Testis (tissue), 5 donors: ENCODE results near the gene RAB7A. TPM values are rescaled to one million over a fixed set of nuclear protein-coding genes. Genes with fewer than 3 reads are reported as not detected.

ENCODE experiments used
- DNase-seq: peaks from one replicate; pipeline ENCODE4 v3.0.0-alpha.2; 2019
- H3K27ac ChIP-seq, 2 donors: fragments of 200-600 bp; sonication (generic); one replicate each; pipeline ENCODE4 v1.5.1; 2019
- H3K27me3 ChIP-seq: fragments of 200-600 bp; sonication (generic); one replicate; pipeline ENCODE4 v1.5.1; 2019
- H3K36me3 ChIP-seq: fragments of 200-600 bp; sonication (generic); one replicate; pipeline ENCODE4 v1.5.1; 2017; ENCODE audit warnings: low read depth; ENCODE audit errors: missing control alignments
- H3K4me1 ChIP-seq: fragments of 200-600 bp; sonication (generic); one replicate; pipeline ENCODE4 v1.5.1; 2019
- H3K4me3 ChIP-seq, 2 donors: fragments of 200-600 bp; sonication (generic); one replicate each; pipeline ENCODE4 v1.5.1; 2017 to 2019
- H3K9me3 ChIP-seq: fragments of 200-600 bp; sonication (generic); one replicate; pipeline ENCODE4 v1.5.1; 2017
- CTCF ChIP-seq, 3 experiments: fragments of 450-650 bp in 2 of 3; fragments of 200-600 bp in 1 of 3; sonication (generic) in 1 of 3; IDR thresholded peaks; one replicate each; pipeline ENCODE4 v1.5.1; 2016 to 2019; ENCODE audit warnings: antibody characterized with exemption in 3 of 3, mild to moderate bottlenecking in 2 of 3, moderate library complexity in 1 of 3
- POLR2A ChIP-seq: fragments of 450-650 bp; IDR thresholded peaks from one replicate; pipeline ENCODE4 v1.6.1; 2017; ENCODE audit warnings: antibody characterized with exemption, mild to moderate bottlenecking, moderate library complexity
- WGBS, 2 donors: methylation state at CpG; one replicate each; pipeline ENCODE4 v1.1.5; 2018; 5-methylcytosine and 5-hydroxymethylcytosine counted together
- intact Hi-C: fragments of 100-400 bp; cut with DNase I; formaldehyde crosslinking; loops from one replicate; pipeline ENCODE4 v1.15.1; 2023; ENCODE audit warnings: low total_unique reads
- long read RNA-seq, 2 donors: transcript quantifications; one replicate each; lab custom pipeline, GENCODE V29; 2026
- polyA plus RNA-seq: library from polyadenylated mRNA; stranded (reverse); fragments of 350-450 nt; fragmentation: Illumina TruSeq; extraction: RNeasy Lipid Tissue Mini Kit (QIAGEN cat#74804); gene quantifications from one replicate; pipeline ENCODE4 v1.2.3, GENCODE V29; 2014; ENCODE audit warnings: low read depth, low replicate concordance; ENCODE audit not compliant: insufficient read depth
- total RNA-seq, 2 donors: library from RNA; depleted of rRNA; stranded (reverse); fragments of >200 nt; gene quantifications; one replicate each; pipeline ENCODE4 v1.2.3, GENCODE V29; 2016

Gene RAB7A
- total RNA-seq: 100 to 1,000 TPM; 148 to 150 TPM
- 152 TPM for polyA plus RNA-seq
- long read RNA-seq, donor 1, transcript RAB7A-201 (6 exons, 2,244 nt): major isoform, 98 of 225 reads
- long read RNA-seq, donor 1, partial matches to known transcripts: 126 of 225 reads
- long read RNA-seq, donor 1, other reads (novel, unspliced or antisense): 0 of 225 reads
- long read RNA-seq, donor 2, transcript RAB7A-201 (6 exons, 2,244 nt): major isoform, 68 of 94 reads
- long read RNA-seq, donor 2, partial matches to known transcripts: 24 of 94 reads
- long read RNA-seq, donor 2, other reads (novel, unspliced or antisense): 0 of 94 reads

- Histone ChIP-seq H3K4me1 (peaks cover 27% of the 10 kb centered on the region), H3K36me3 (no peaks in the 10 kb centered on the region), H3K4me3 (peak within 1 kb of the TSS; percentile 99 to 100), H3K27ac (peak within 1 kb of the TSS; percentile 99), H3K9me3 (no peaks in the 10 kb centered on the region), H3K27me3 (no peaks in the 10 kb centered on the region)
- WGBS, 2 donors: 0 to 1% methylated on average over 35 to 61 of the region's 93 CpGs
- peak in 1 of 3 experiments; percentile 2 for TF ChIP-seq CTCF (IDR thresholded peaks at IDR 0.05)
- TF ChIP-seq POLR2A: peak; percentile 93
- DNase-seq: peak; percentile 99
- intact Hi-C loops: no loop called here
These were observed at the start of gene RAB7A for GRCh38 chr3:128726023-128727016. Gene RAB7A (plus strand): TSS chr3:128726183. CDS start chr3:128795368, 69,185 bp downstream.

GRCh38 chr3:128679338-128679737 is 46.6 kb upstream of the RAB7A start:
- DNase-seq: no peak
- 77 to 83% methylated on average over 2 of the region's 2 CpGs for WGBS, 2 donors
- H3K36me3 ChIP-seq: no peaks in the 10 kb centered on the region
- no peaks in the 10 kb centered on the region for H3K9me3 ChIP-seq
- intact Hi-C loops: no loop called here
- TF ChIP-seq POLR2A: no peak
- no peak for TF ChIP-seq CTCF (IDR thresholded peaks at IDR 0.05)
- H3K4me3 ChIP-seq: no peak overlapping the region
- H3K27me3 ChIP-seq: no peaks in the 10 kb centered on the region
- peak overlapping the region in 1 of 2 donors; percentile 97 for H3K27ac ChIP-seq
- peaks cover 7% of the 10 kb centered on the region for H3K4me1 ChIP-seq

- TF ChIP-seq POLR2A: peak; percentile 16
- peak; percentile 90 to 100 (median 99) for TF ChIP-seq CTCF (IDR thresholded peaks at IDR 0.05)
- intact Hi-C loops: no loop called here
- WGBS, 2 donors: 1 to 2% methylated on average over 44 to 63 of the region's 67 CpGs
These were observed 45.2 kb upstream of the RAB7A start for GRCh38 chr3:128680603-128681368.

GRCh38 chr3:128681369-128681829 is 44.6 kb upstream of the RAB7A start:
- Histone ChIP-seq H3K27ac (peak overlapping the region; percentile 95 to 97), H3K4me3 (peak overlapping the region; percentile 69 to 74), H3K9me3 (no peaks in the 10 kb centered on the region), H3K36me3 (no peaks in the 10 kb centered on the region), H3K27me3 (no peaks in the 10 kb centered on the region), H3K4me1 (peaks cover 7% of the 10 kb centered on the region)
- DNase-seq: no peak
- WGBS, 2 donors: 28% methylated on average over 9 of the region's 9 CpGs
- intact Hi-C loops: no loop called here
- TF ChIP-seq POLR2A: no peak
- TF ChIP-seq CTCF (IDR thresholded peaks at IDR 0.05): no peak

More at GRCh38 chr3:128680603-128681368, 45.2 kb upstream of the RAB7A start:
- peak; percentile 99 for DNase-seq
- no peaks in the 10 kb centered on the region for H3K36me3 ChIP-seq
- H3K9me3 ChIP-seq: no peaks in the 10 kb centered on the region
- peaks cover 7% of the 10 kb centered on the region for H3K4me1 ChIP-seq
- peak overlapping the region; percentile 69 to 74 for H3K4me3 ChIP-seq
- no peaks in the 10 kb centered on the region for H3K27me3 ChIP-seq
- peak overlapping the region; percentile 95 to 97 for H3K27ac ChIP-seq
